Stomach (tissue), 9 donors: Measurements from ENCODE around the gene PCF11. TPM values are rescaled to one million over a fixed set of nuclear protein-coding genes. Genes with fewer than 3 reads are reported as not detected.
"Not testable (repeated sequence)": the region's sequence is repeated elsewhere in the genome, so short reads cannot be mapped to it uniquely, and the experiment has no call there.

Source experiments
- DNase-seq, 2 donors: peaks; one replicate each; pipeline versions ENCODE4 v3.0.0 to v3.0.0-alpha.2; 2013 to 2019
- H3K27ac ChIP-seq, 5 donors: fragments of 200-600 bp in 4 of 5; sonication (generic) in 4 of 5; one replicate each; pipeline ENCODE4 v1.5.1; 2013 to 2019; ENCODE audit warnings: mild to moderate bottlenecking in 1 of 5, moderate library complexity in 1 of 5
- H3K27me3 ChIP-seq, 3 donors: fragments of 200-600 bp; sonication (generic); one replicate each; pipeline ENCODE4 v1.5.1; 2017 to 2019; ENCODE audit warnings: mixed run types in 1 of 3
- H3K36me3 ChIP-seq, 4 donors: fragments of 200-600 bp; sonication (generic); 1 replicate in 3 of 4; 2 replicates in 1 of 4; pipeline ENCODE4 v1.5.1; 2016 to 2019
- H3K4me1 ChIP-seq, 4 donors: fragments of 200-600 bp; sonication (generic); one replicate each; pipeline ENCODE4 v1.5.1; 2016 to 2019
- H3K4me3 ChIP-seq, 4 donors: fragments of 200-600 bp; sonication (generic) in 3 of 4; one replicate each; pipeline ENCODE4 v1.5.1; 2016 to 2019; ENCODE audit warnings: mild to moderate bottlenecking in 1 of 4
- H3K9me3 ChIP-seq, 4 donors: fragments of 200-600 bp; sonication (generic); one replicate each; pipeline ENCODE4 v1.5.1; 2016 to 2019
- CTCF ChIP-seq, 7 experiments: fragments of 450-650 bp in 4 of 7; fragments of 200-600 bp in 3 of 7; sonication (generic) in 3 of 7; IDR thresholded peaks; one replicate each; pipeline ENCODE4 v1.5.1; 2016 to 2019; ENCODE audit warnings: antibody characterized with exemption in 7 of 7, control low read depth in 2 of 7, mild to moderate bottlenecking in 1 of 7
- EP300 ChIP-seq: sonication (generic); formaldehyde crosslinking; IDR thresholded peaks from one replicate; pipeline ENCODE4 v1.6.1; 2017; ENCODE audit warnings: antibody characterized with exemption
- POLR2A ChIP-seq, 4 donors: fragments of 450-650 bp; IDR thresholded peaks; one replicate each; pipeline ENCODE4 v1.6.1; 2016; ENCODE audit warnings: antibody characterized with exemption in 4 of 4, control low read depth in 2 of 4, mild to moderate bottlenecking in 1 of 4, moderate library complexity in 1 of 4
- POLR2AphosphoS5 ChIP-seq, 3 donors: sonication (generic); formaldehyde crosslinking; IDR thresholded peaks; one replicate each; pipeline ENCODE4 v1.6.1; 2016; ENCODE audit warnings: antibody characterized with exemption in 3 of 3
- WGBS, 5 donors: extraction: QIAGEN DNeasy Blood & Tissue Kit in 3 of 5; methylation state at CpG; one replicate each; pipeline versions ENCODE4 v1.1.5 to v1.1.7; 2013 to 2018; 5-methylcytosine and 5-hydroxymethylcytosine counted together
- intact Hi-C: fragments of 100-400 bp; cut with DNase I; formaldehyde crosslinking; loops from one replicate; pipeline ENCODE4 v1.15.1; 2023; ENCODE audit warnings: low total_unique reads
- polyA plus RNA-seq, 3 donors: library from polyadenylated mRNA; stranded (reverse); fragments of 200-250 nt; gene quantifications; one replicate each; pipeline ENCODE4 v1.2.3, GENCODE V29; 2013
- total RNA-seq, 5 donors: library from RNA; depleted of rRNA; stranded (reverse); fragments of >200 nt; gene quantifications; one replicate each; pipeline versions ENCODE4 v1.1.0 to v1.2.3, GENCODE V29; 2014 to 2016
- donor health status: healthy with polysubstance abuse.
- donor health status: Bipolar disorder and iron deficiency.
- donor health status: healthy.

The PCF11 gene
- total and polyA plus RNA-seq, 8 donors = 10.1 to 87.2 (median 58.2) TPM

DNA sequence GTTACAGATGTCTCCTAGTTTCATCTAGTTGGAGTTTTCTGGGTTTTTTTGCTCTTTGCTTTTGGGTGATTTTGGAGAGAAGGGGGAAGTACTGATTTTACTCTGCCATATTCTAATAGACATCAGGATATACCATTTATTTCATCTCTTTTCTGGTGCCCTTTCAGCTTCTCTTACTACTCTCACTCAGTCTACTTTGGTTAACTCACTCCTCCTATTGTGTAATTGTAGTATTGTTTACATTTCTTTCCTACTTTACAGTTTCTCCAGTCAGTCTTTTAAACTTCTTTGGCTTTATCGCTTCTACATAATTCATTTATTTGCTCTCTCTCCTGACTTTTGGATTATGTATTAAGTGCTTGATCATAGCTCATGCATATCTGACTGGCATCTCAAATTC, 43.1 kb downstream of the PCF11 start:
- peaks cover 9 to 43% (median 29%) of the 10 kb centered on the region in 4 donors for H3K4me1 ChIP-seq
- H3K27me3 ChIP-seq = no peaks in the 10 kb centered on the region
- no peaks in the 10 kb centered on the region for H3K9me3 ChIP-seq
- 30 to 68% (median 57%) methylated on average over 1 of the region's 1 CpG for WGBS, 5 donors
- peaks cover 0 to 31% (median 20%) of the 10 kb centered on the region in 4 donors for H3K36me3 ChIP-seq
- H3K4me3 ChIP-seq = no peak overlapping the region
- intact Hi-C loops = no loop called here
- H3K27ac ChIP-seq = peak overlapping the region in 1 of 5 donors; percentile 47
- no peak for DNase-seq
- TF ChIP-seq CTCF (IDR thresholded peaks at IDR 0.05) (no peak), POLR2AphosphoS5 (IDR thresholded peaks at IDR 0.05) (no peak), POLR2A (IDR thresholded peaks at IDR 0.05) (no peak), EP300 (no peak)

DNA sequence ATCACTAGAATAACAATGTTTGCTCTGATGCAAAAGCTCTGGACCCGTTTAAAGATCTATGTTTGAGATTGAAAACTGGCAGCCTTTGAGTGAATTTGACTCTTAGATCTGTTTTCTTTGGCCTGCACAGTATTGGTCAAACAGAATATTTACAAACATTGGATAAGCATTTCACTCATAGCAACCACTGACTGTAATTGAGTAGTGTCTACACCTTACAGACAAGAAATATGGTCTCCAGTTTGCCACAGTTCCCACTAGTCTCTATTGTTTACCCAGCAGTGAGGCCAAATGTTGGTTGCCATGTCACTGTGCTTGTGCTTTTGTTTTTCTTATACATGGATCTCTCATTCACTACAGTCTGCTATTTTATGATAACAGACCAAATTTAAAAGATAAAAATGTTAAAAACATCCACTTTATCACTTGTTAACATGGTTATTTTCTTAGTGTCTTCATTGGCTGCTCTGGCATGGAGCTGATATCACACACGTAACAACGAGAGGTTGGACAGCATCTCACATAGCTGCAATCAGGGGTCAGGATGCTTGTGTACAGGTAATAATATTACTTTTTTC, 48.8 kb downstream of the PCF11 start:
- Histone ChIP-seq H3K27ac (no peak overlapping the region), H3K36me3 (peaks cover 3 to 75% (median 53%) of the 10 kb centered on the region in 4 donors), H3K27me3 (no peaks in the 10 kb centered on the region), H3K9me3 (no peaks in the 10 kb centered on the region), H3K4me3 (no peak overlapping the region), H3K4me1 (peaks cover 0 to 2% (median 0%) of the 10 kb centered on the region in 4 donors)
- no peak for DNase-seq
- WGBS, 5 donors = 83 to 95% (median 86%) methylated on average over 3 of the region's 3 CpGs
- intact Hi-C loops = no loop called here
- no peak for TF ChIP-seq POLR2A (IDR thresholded peaks at IDR 0.05)
- no peak for TF ChIP-seq CTCF (IDR thresholded peaks at IDR 0.05)
- no peak for TF ChIP-seq EP300
- TF ChIP-seq POLR2AphosphoS5 (IDR thresholded peaks at IDR 0.05) = no peak

GRCh38 chr11:83206221-83206620, 49.3 kb downstream of the PCF11 start:
- intact Hi-C loops = no loop called here
- H3K9me3 ChIP-seq = no peaks in the 10 kb centered on the region
- H3K4me3 ChIP-seq = no peak overlapping the region
- H3K27ac ChIP-seq = no peak overlapping the region
- H3K4me1 ChIP-seq = no peaks in the 10 kb centered on the region
- TF ChIP-seq POLR2AphosphoS5 (IDR thresholded peaks at IDR 0.05) (no peak), POLR2A (IDR thresholded peaks at IDR 0.05) (no peak), EP300 (no peak), CTCF (IDR thresholded peaks at IDR 0.05) (no peak)
- WGBS, 5 donors = 78 to 95% (median 85%) methylated on average over 1 of the region's 1 CpG
- DNase-seq = no peak
- H3K27me3 ChIP-seq = no peaks in the 10 kb centered on the region
- peaks cover 3 to 75% (median 54%) of the 10 kb centered on the region in 4 donors for H3K36me3 ChIP-seq

GRCh38 chr11:83206771-83207382, 49.9 kb downstream of the PCF11 start:
- peaks cover 3 to 79% (median 57%) of the 10 kb centered on the region in 4 donors for H3K36me3 ChIP-seq
- H3K27me3 ChIP-seq, H3K27ac ChIP-seq, H3K4me1 ChIP-seq, H3K4me3 ChIP-seq, H3K9me3 ChIP-seq, intact Hi-C loops, DNase-seq: not testable (repeated sequence)
- WGBS, 5 donors = 62 to 72% (median 68%) methylated on average over 4 of the region's 4 CpGs

GRCh38 chr11:83219095-83219494, 62.2 kb downstream of the PCF11 start:
- peaks cover 0 to 13% (median 8%) of the 10 kb centered on the region in 4 donors for H3K36me3 ChIP-seq
- no peaks in the 10 kb centered on the region for H3K4me1 ChIP-seq
- no peak overlapping the region for H3K4me3 ChIP-seq
- 66 to 83% (median 74%) methylated on average over 8 of the region's 8 CpGs for WGBS, 5 donors
- no peak overlapping the region for H3K27ac ChIP-seq
- intact Hi-C loops = no loop called here
- H3K27me3 ChIP-seq = no peaks in the 10 kb centered on the region
- peak in 2 of 7 experiments; percentile 12 to 15 for TF ChIP-seq CTCF (IDR thresholded peaks at IDR 0.05)
- no peak for TF ChIP-seq POLR2AphosphoS5 (IDR thresholded peaks at IDR 0.05)
- DNase-seq = peak in 1 of 2 donors; percentile 22
- H3K9me3 ChIP-seq = no peaks in the 10 kb centered on the region
